Endothelial cell of umbilical vein (primary cell): ENCODE measurements around the gene SYNE1. TPM values are rescaled to one million over a fixed set of nuclear protein-coding genes. Genes with fewer than 3 reads are reported as not detected.

Experiments
- BruUV-seq: library from RNA; stranded (reverse); fragments of 400-500 nt; replicated peaks from 2 replicates; lab custom pipeline; 2021; lab: Mats Ljungman, UMichigan
- CTCF ChIA-PET: fragments of 300-600, 350-600 bp; sonication (Branson Sonifier 250); formaldehyde crosslinking; loops from one replicate; lab custom pipeline; 2021; ENCODE audit warnings: antibody characterized with exemption, inconsistent platforms; lab: Charles Lee
- POLR2A ChIA-PET: fragments of 300-600, 350-600 bp; sonication (Branson Sonifier 250); formaldehyde crosslinking; loops from one replicate; lab custom pipeline; 2021; ENCODE audit warnings: antibody characterized with exemption, inconsistent platforms; lab: Charles Lee
- DNase-seq: peaks from one replicate; pipeline ENCODE4 v3.0.0-alpha.2; 2011; ENCODE audit warnings: low read depth, low spot score
- FAIRE-seq: peaks from 2 replicates; lab custom pipeline; 2011; peaks lifted over from hg19 to GRCh38; lab: Jason Lieb, UNC
- H2AFZ ChIP-seq: 2 replicates; pipeline ENCODE4 v1.6.0; 2012; ENCODE audit warnings: low read depth, low read length, control low read depth, inconsistent platforms
- H3K27ac ChIP-seq: 2 replicates; pipeline ENCODE4 v1.5.1; 2011; ENCODE audit warnings: low read depth, mild to moderate bottlenecking, control low read depth, low read length, moderate library complexity; ENCODE audit not compliant: insufficient read depth
- H3K27me3 ChIP-seq, 2 experiments: 2 replicates each; pipeline versions ENCODE4 v1.6.0 to v1.6.1; 2011; ENCODE audit warnings: low read length in 2 of 2, mixed read lengths in 1 of 2; ENCODE audit not compliant: control insufficient read depth in 2 of 2, insufficient read depth in 2 of 2
- H3K36me3 ChIP-seq, 2 experiments: 2 replicates in 1 of 2; 3 replicates in 1 of 2; pipeline ENCODE4 v1.5.1; 2011; ENCODE audit warnings: low read length in 2 of 2, mild to moderate bottlenecking in 1 of 2, moderate library complexity in 1 of 2; ENCODE audit not compliant: control insufficient read depth in 2 of 2, insufficient read depth in 2 of 2; ENCODE audit errors: extremely low read depth in 1 of 2
- H3K4me1 ChIP-seq: 3 replicates; pipeline ENCODE4 v1.5.1; 2011; ENCODE audit warnings: mild to moderate bottlenecking, low read length; ENCODE audit not compliant: control insufficient read depth, insufficient read depth; ENCODE audit errors: extremely low read depth
- H3K4me2 ChIP-seq: 2 replicates; pipeline ENCODE4 v1.6.1; 2011; ENCODE audit warnings: low read length, control low read depth, mixed read lengths; ENCODE audit not compliant: insufficient read depth
- H3K4me3 ChIP-seq, 3 experiments: fragments of 200-600 bp in 1 of 3; sonication (generic), shearing (Covaris generic) in 1 of 3; replicated peaks in 1 of 3; 2 replicates each; pipeline ENCODE4 v1.5.1; 2011 to 2016; ENCODE audit warnings: control low read depth in 3 of 3, low read length in 3 of 3, mild to moderate bottlenecking in 2 of 3, inconsistent platforms in 1 of 3, low read depth in 1 of 3, moderate library complexity in 1 of 3; ENCODE audit not compliant: insufficient read depth in 1 of 3
- H3K79me2 ChIP-seq: 2 replicates; pipeline ENCODE4 v1.6.0; 2012; ENCODE audit warnings: low read length, inconsistent platforms; ENCODE audit not compliant: control insufficient read depth, insufficient read depth
- H3K9ac ChIP-seq: replicated peaks from 2 replicates; pipeline ENCODE3; 2011; ENCODE audit warnings: low read length, control low read depth; ENCODE audit not compliant: insufficient read depth; ENCODE audit errors: extremely low read depth
- H3K9me1 ChIP-seq: replicated peaks from 3 replicates; pipeline ENCODE4 v1.6.0; 2011; ENCODE audit warnings: mild to moderate bottlenecking, low read length; ENCODE audit not compliant: control insufficient read depth, insufficient read depth; ENCODE audit errors: extremely low read depth
- H3K9me3 ChIP-seq: replicated peaks from 2 replicates; pipeline ENCODE4 v1.5.1; 2012; ENCODE audit warnings: low read length, inconsistent platforms; ENCODE audit not compliant: control insufficient read depth, insufficient read depth
- H4K20me1 ChIP-seq: replicated peaks from 2 replicates; pipeline ENCODE3; 2011; ENCODE audit warnings: mild to moderate bottlenecking, low read length; ENCODE audit not compliant: control insufficient read depth, insufficient read depth; ENCODE audit errors: extremely low read depth
- CTCF ChIP-seq, 2 donors: IDR thresholded peaks; 1 replicate in 1 of 2; 2 replicates in 1 of 2; pipeline ENCODE4 v1.5.1; 2011; ENCODE audit warnings: low read length in 2 of 2, mild to moderate bottlenecking in 2 of 2, moderate library complexity in 2 of 2, control low read depth in 1 of 2, inconsistent platforms in 1 of 2, low read depth in 1 of 2; ENCODE audit not compliant: insufficient read depth in 1 of 2; ENCODE audit errors: extremely low read depth in 1 of 2
- EZH2 ChIP-seq: IDR thresholded peaks from 2 replicates; pipeline ENCODE4 v1.6.1; 2012; ENCODE audit warnings: borderline replicate concordance, low read depth, mild to moderate bottlenecking, moderate library complexity, low read length, inconsistent platforms; ENCODE audit not compliant: severe bottlenecking
- FOS ChIP-seq: IDR thresholded peaks from 2 replicates; pipeline ENCODE4 v1.6.1; 2011; ENCODE audit warnings: mild to moderate bottlenecking, low read length, moderate library complexity, borderline replicate concordance; ENCODE audit not compliant: insufficient read depth
- GATA2 ChIP-seq: IDR thresholded peaks from 2 replicates; pipeline ENCODE4 v1.7.0; 2011; ENCODE audit warnings: low read depth, mild to moderate bottlenecking, moderate library complexity, mixed read lengths, low read length; ENCODE audit not compliant: insufficient read length, insufficient read depth
- JUN ChIP-seq: IDR thresholded peaks from 2 replicates; pipeline ENCODE4 v1.6.1; 2011; ENCODE audit warnings: borderline replicate concordance, low read depth; ENCODE audit not compliant: insufficient read length, insufficient read depth
- MAX ChIP-seq: IDR thresholded peaks from 2 replicates; pipeline ENCODE4 v1.6.1; 2011; ENCODE audit not compliant: insufficient read depth, insufficient read length
- MYC ChIP-seq: IDR thresholded peaks from one replicate; pipeline ENCODE4 v1.6.1; 2011; ENCODE audit warnings: mild to moderate bottlenecking, low read depth, low read length
- POLR2A ChIP-seq: IDR thresholded peaks from 2 replicates; pipeline ENCODE4 v1.6.1; 2012; ENCODE audit warnings: low read depth, mild to moderate bottlenecking, control low read depth, low read length
- POLR2AphosphoS5 ChIP-seq: IDR thresholded peaks from 2 replicates; pipeline ENCODE4 v1.6.1; 2012; ENCODE audit warnings: low read depth, mild to moderate bottlenecking, control low read depth, low read length, moderate library complexity; ENCODE audit not compliant: insufficient read depth
- dilution Hi-C: fragments of 300-500 bp; cut with MboI; formaldehyde crosslinking; loops from one replicate; pipeline ENCODE4 v1.15.0; 2019; ENCODE audit warnings: low sequenced_read_pairs; ENCODE audit not compliant: extremely low pct_ligation_motif_present
- intact Hi-C: fragments of 100-400 bp; cut with micrococcal nuclease; formaldehyde crosslinking; loops from one replicate; pipeline ENCODE4 v1.10.0; 2022
- polyA plus RNA-seq, 4 experiments: library from polyadenylated mRNA; depleted of rRNA in 3 of 4; stranded (reverse) in 3 of 4; unstranded in 1 of 4; fragments of >200 nt; gene quantifications; 2 replicates each; pipeline versions ENCODE4 v1.2.1 to v1.2.3, GENCODE V29; 2011 to 2012; ENCODE audit warnings: missing spikeins in 1 of 4
- total RNA-seq: library from RNA; stranded (reverse); gene quantifications from 2 replicates; pipeline ENCODE4 v1.2.3, GENCODE V29; 2021

SYNE1 gene
- total and polyA plus RNA-seq, 2 donors (not counting 3 experiments of a cell fraction or from before 2014, with no cell fraction given): 26.5 to 52.3 TPM

GRCh38 chr6:152348116-152348515 lies 289.0 kb downstream of the SYNE1 start:
- H3K4me1 ChIP-seq: no peaks in the 10 kb centered on the region
- no peak overlapping the region for H3K9ac ChIP-seq
- no peaks in the 10 kb centered on the region for H3K9me1 ChIP-seq
- POLR2A ChIA-PET: no interaction called here
- no peaks in the 10 kb centered on the region for H4K20me1 ChIP-seq
- intact Hi-C loops (no loop called here), dilution Hi-C loops (no loop called here)
- H2AFZ ChIP-seq: no peak overlapping the region
- FAIRE-seq: no peak
- no peaks in the 10 kb centered on the region for H3K27me3 ChIP-seq
- no peak overlapping the region for H3K4me2 ChIP-seq
- no peaks in the 10 kb centered on the region for H3K79me2 ChIP-seq
- H3K9me3 ChIP-seq: no peaks in the 10 kb centered on the region
- H3K36me3 ChIP-seq: peaks cover 0 to 1% of the 10 kb centered on the region in 2 experiments
- DNase-seq: no peak
- BruUV-seq: no TSS peak
- TF ChIP-seq POLR2A: no peak
- no peak for TF ChIP-seq FOS
- TF ChIP-seq MAX: no peak
- no peak for TF ChIP-seq CTCF (IDR thresholded peaks at IDR 0.05; ENCODE audit: extremely low read depth in 1 of 2, insufficient read depth in 1 of 2, low read depth in 1 of 2, low read length in 2 of 2)
- no peak for TF ChIP-seq POLR2AphosphoS5
- TF ChIP-seq GATA2: no peak
- TF ChIP-seq EZH2: no peak
- TF ChIP-seq JUN: no peak
- no peak for TF ChIP-seq MYC
- no peak overlapping the region for H3K4me3 ChIP-seq
- H3K27ac ChIP-seq: no peak overlapping the region
- CTCF ChIA-PET: interaction anchor here (0.6 kb wide), 3 partner anchors 10 to 72 kb away, joined by 3 to 4 read pairs (median 3); no protein-coding TSS in a partner anchor
